DMS153 treated with DMSO at 0.1 percent for 48 hours (cell line): Measurements from ENCODE around the gene NAXD.
A peak's percentile ranks its signal among the peaks of the same experiment; 100 is the strongest.
"Not testable (repeated sequence)": the region's sequence is repeated elsewhere in the genome, so short reads cannot be mapped to it uniquely, and the experiment has no call there.

Experiments
- DNase-seq: peaks from one replicate; lab custom pipeline; 2025; ENCODE audit not compliant: unreplicated experiment; lab: John Stamatoyannopoulos, UW

NAXD gene

DNA sequence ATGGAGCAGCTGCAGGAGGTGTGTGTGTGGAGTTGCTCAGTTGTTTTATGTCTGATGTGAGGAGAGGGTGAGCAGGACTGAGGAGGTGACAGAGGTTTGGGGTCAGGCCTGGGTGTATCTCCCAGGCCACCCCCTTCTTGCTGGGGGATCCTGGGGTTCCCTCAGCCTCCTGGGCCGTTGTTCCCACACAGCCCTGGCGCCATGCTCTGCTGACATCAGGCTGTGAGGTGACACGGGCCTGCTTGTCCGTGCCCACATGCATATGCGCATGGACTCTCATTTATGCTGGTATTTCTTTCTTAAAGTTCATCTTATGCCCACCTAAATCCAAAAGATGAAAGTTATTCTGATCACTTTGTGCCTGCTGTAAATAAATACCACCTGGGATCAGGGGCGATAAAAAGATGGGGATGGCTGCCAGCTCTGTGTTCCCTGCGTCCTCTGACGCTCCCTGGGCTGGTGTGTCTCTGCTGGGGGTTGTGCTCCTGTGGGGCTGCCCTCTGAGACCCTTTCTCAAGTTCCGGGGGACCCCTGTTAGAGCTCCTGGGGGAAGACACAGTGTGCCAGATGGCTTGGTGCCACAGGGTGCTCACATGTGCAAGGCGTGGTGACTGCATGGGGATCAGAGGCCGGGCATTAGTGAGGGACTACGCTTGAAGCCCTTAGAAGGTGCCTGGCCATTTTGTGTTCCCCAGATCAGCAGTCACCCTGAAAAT lies 12.6 kb downstream of the NAXD start:
- no peak for DNase-seq

DNA sequence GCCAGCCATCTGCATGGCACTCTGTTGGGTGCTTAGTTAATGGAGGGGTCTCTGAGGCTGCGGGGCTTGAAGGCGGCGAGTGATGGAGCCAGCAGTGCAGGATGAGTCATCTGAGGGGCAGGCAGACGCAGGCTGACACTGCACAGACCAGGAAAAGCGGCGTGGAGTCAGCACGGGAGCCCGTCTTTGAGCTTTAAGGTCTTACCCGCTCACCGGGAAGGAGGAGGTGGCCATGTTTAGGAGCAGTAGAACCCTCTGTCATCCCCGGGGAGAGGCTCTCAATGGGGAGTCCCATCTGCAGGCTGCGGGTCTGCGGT lies 13.1 kb downstream of the NAXD start:
- DNase-seq: no peak

- DNase-seq: no peak
Observed at GRCh38 chr13:110628952-110629701, 13.8 kb downstream of the NAXD start.

- DNase-seq: no peak
Observed at GRCh38 chr13:110629735-110630134, 14.4 kb downstream of the NAXD start.

DNA sequence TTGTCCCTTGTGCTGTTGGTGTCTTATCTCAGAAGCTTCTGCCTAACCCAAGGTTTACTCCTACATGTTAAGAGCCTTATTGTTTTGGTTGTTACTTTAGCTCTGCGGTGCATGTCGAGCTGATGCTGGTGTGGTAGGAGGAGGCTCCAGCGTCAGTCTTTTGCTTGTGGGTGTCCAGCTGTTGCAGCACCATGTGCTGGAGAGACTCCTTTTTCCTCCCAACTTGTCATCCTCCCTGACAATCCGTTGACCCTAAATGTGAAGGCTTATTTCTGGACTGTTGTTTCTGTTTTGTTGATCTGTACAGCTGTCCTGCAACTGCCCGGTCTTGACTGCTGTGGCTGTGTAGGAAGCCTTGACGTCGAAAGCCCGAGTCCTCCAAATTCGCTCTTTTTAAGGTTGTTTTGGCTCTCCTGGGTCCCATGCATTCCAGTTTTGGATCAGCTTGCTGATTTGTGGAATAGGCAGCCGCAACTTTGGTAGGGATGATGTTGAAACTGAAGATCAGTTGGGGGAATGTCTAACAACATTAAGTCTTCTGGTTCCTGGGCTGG lies 15.3 kb downstream of the NAXD start:
- no peak for DNase-seq

DNA sequence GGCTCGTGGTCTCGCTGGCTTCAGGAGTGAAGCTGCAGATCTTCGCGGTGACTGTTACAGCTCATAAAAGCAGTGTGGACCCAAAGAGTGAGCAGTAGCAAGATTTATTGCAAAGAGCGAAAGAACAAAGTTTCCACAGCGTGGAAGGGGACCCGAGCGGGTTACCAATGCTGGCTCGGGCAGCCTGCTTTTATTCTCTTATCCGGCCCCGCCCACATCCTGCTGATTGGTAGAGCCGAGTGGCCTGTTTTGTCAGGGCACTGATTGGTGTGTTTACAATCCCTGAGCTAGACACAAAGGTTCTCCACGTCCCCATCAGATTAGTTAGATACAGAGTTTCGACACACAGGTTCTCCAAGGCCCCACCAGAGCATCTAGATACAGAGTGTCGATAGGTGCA lies 16.9 kb downstream of the NAXD start:
- DNase-seq: not testable (repeated sequence)

DNA sequence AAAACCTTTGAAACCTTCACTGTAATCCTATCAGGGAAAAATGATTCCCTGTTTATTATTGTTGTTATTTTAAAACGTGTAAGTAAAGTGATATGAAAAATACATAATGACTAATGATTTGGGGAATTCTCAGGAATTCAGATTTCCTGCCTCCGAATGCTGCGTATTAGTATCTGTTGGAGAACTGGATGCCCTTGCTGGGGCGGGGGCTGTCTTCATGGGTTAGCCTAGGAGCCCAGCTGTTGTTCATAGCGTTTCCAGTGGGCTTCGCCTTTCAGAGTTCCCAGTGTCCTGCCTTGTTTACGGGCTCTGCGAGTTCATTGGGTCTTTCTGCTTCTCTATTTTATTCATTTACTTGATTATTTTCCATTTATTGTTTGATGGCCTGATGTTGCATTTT lies 18.4 kb downstream of the NAXD start:
- no peak for DNase-seq

DNA sequence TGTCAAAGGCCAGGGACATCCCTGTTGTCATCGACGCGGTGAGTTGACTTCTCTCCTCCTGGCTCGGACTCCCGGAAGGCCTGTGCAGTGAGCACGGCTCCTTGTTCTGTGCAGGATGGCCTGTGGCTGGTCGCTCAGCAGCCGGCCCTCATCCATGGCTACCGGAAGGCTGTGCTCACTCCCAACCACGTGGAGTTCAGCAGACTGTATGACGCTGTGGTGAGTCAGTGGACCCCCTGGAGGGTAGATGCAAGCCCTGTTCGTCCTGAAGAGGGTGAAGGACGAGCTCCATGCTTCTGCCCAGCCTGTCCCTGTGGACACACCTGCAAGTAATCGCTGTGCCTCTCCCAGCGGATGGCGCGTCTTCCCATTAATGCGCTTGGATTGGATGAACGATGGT lies 19.2 kb downstream of the NAXD start:
- DNase-seq: no peak

DNA sequence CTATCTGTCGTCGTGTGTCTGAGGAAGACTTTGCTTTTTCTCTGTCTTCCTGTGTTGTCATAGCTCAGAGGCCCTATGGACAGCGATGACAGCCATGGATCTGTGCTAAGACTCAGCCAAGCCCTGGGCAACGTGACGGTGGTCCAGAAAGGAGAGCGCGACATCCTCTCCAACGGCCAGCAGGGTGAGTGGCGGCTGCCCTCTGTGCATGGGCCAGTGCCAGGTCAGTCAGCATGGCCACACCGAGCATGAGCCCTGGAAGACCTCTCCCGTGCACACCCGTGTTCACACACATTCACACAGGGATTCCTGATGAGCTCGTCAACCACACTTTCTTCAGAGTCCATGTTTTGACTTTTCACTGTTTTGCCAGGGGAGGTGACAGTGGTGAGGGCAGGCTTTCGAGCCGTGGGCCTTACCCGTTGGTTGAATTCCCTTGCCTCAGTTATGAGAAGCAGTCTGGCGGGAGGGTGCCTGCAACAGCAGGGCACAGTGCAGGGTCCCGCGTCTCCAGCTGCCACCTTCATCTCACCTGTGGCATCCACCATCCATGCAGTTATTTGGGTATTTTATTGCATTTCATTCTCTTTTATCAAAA lies 20.2 kb downstream of the NAXD start:
- no peak for DNase-seq

- DNase-seq: no peak
Observed at GRCh38 chr13:110636053-110636475, 20.7 kb downstream of the NAXD start.

DNA sequence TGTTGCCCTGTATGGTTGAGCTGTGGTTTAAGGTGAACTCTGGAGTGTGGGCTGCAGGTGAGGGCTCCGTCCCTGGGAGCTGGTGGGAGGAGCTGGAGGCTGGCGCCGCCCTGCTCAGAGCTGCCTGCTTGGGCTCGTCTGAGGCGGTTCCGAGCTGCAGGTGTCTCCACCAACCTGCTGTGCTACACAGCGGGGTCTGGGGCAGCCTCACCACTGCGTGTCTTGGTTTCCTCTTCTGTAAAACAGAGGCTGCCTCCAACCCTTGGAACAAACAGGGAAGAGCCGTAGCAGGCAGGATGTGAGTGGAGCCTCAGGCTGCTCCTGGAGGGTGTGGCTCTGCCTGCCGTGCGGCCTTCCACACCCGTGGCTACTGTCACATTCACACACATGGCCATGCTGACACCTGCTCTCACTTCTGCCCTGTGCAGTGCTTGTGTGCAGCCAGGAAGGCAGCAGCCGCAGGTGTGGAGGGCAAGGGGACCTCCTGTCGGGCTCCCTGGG lies 21.4 kb downstream of the NAXD start:
- no peak for DNase-seq

DNA sequence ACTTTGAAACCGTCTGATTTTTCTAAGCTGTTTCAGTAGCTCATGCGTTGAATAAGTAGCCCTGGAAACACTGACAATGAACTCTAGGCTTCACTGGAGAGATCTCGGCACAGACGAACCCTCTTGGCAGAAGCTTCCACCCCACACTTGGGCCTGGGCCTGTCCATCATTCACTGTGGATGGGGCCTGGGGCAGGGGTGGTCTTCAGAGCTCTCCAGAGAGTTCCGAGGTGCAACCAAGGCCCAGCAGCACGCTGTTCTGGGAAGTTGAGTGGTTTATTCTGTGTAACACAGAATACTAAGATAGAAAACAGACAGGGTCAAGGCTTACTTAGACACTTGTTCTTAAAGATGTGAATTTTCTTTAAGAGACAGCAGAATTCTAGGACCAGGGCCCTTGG lies 21.9 kb downstream of the NAXD start:
- no peak for DNase-seq

- peak; percentile 13 for DNase-seq
Observed at GRCh38 chr13:110637747-110638146, 22.4 kb downstream of the NAXD start.

GRCh38 chr13:110638257-110638656 lies 22.9 kb downstream of the NAXD start:
- DNase-seq: no peak

GRCh38 chr13:110638814-110639806 lies 23.8 kb downstream of the NAXD start:
- DNase-seq: no peak

DNA sequence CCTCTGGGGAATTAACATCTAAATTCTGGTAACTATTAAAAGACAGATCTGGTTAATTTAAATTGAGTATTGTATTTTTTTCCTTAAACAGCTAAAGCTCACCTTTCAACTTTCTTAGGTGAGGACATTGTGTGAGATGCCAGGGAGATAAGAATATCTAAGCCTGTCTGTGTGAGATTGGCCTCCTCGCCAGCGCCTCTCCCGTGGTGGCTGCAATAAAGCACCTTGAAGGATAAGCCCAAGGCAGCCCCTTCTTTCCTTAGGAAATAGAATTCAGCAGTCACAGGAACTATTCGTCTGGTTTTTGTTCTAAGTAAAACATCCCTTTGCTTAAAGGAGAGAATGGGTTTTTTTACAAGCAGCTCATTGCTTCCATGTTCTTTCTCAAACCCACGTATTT lies 24.6 kb downstream of the NAXD start:
- no peak for DNase-seq

DNA sequence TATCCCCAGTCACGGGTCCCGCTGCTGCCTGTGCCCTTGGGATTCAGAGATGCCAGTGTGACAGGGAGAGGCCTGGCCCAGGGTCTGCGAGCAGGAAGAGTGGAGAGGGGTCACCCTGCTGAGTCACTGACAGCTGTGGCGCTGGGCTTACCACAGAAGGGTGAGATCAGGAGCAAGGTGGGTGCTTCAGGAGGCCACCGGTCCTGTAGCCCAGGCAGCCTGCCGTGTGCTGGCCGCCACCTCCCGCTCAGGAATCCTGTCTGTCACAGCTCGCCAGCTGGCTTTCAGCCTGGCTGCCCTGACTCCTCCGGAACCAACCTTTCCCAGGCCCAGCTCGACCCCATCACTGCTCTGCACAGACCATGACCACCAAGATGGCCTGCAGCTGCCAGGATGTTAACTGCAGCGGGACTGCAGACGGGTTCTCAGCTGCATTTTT lies 25.3 kb downstream of the NAXD start:
- DNase-seq: no peak

DNA sequence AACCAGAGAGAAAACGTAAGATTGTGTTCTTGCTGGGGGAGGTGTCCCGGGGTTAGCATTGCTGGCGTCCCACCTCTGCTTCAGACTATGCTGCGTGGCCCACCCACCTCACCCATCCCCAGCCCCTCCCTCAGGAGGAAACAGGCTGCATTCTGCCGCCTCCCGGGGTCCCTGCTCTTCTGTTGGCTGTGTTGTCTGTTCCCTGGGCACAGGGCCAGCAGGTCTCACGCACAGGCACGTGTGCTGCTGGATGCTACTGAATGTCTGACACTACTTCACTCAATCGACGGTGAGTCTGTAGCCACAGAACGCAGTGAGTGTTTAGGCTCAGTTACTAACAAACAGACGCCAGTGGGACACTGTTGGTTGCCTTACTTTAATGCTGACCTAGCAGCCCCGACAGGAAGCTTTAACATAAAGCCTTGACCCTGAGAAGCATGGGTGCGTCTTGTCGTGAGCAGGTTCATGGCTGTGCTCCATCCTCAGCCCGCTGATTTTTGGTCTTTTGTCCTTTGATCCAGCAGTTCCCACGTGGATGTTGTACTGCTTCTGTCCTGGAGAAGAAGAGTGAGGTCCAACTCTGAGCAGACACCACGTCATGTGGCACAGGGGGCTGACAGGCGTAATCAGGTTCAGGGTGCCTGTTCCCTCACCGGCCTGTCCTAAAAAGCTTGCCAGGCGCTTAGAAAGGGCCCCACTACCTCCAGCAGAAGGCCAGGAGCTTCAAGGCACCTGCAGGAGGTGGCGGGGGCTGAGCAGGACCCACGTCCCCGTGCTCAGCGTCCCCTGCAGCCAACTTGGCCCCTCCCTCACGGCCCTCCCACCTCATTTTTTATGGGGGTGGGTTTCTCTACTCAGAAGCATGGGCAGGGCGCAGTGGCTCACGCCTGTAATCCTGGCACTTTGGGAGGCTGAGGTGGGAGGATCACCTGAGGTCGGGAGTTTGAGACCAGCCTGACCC lies 26.0 kb downstream of the NAXD start:
- DNase-seq: no peak

DNA sequence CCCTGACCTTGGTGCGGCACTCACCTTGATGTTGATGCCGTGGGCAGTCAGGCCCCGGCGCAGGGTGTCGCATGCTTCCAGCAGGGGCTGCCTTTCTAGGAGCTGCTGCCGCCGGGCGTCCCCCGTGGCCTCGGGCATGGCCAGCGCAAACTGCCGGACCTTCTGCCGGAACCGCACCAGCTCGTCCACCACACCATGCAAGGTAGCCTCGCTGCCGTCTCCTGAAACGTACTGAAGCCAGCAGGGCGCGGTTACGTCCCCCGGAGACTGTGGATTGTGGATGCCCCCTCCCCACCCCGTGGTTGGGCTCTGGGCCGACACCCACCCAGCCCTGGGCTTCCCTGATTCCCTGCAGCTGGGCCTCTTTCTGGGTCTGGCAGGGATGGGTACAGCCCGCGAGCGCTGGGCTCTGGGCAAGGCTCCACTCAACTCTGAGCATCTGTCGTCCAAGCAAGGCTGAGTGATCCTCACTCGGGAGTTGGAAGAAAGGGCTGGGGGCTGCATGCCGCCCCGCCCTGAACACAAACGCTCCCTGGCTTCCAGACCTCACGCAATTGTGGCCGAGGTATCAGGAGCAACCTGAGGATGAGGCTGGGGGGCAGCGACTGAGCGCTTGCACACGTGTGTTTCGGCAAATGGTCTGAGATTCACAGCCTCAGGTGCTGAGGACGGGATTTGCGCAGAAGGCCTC lies 27.1 kb downstream of the NAXD start:
- DNase-seq: no peak
